NCI-H1694 treated with DMSO at 0.1 percent for 48 hours (cell line): Measurements from ENCODE around the gene RFX4.
"Not testable (repeated sequence)": the region's sequence is repeated elsewhere in the genome, so short reads cannot be mapped to it uniquely, and the experiment has no call there.

Experiments used
- DNase-seq: peaks from one replicate; lab custom pipeline; 2025; lab: John Stamatoyannopoulos, UW

The RFX4 gene

DNA sequence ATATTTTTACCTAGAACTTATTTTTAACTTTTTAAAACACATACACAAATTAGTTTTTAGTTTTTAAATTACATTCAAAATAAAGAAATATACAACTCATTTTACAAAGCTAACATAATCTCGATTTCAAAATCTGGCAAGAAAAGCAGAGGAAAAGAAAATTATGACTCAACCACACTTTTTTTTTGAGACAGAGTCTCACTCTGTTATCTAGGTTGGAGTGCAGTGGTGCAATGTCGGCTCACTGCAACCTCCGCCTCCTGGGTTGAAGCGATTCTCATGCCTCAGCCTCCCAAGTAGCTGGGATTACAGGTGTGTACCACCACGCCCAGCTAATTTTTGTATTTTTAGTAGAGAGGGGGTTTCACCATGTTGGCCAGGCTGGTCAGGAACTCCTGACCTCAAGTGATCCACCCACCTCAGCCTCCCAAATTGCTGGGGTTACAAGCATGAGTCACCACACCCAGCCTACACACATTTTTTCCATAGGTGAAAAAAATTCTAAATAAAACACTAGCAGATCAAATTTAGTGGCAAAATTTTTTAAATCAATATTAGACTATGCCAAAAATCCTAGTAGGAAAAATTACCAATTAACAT lies 143.9 kb downstream of the RFX4 start:
- not testable (repeated sequence) for DNase-seq

DNA sequence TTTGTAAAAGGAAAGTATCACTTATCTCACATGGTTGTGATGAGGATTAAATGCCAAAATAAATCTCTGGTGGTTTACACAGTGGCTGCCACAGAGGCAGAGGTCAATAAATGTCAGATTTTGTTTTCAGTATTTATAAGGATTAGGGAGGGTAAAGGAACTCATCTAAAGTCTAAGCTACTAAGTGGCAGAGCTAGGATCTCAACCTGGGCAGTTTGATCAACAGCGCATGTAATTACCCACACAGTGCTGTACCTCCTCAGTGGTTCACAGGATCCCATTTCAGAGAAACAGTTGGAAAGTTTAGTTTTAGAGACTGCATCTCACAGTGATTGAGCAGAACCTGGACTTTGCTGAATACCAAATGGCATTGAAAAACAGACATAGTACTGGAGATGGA lies 146.8 kb downstream of the RFX4 start:
- DNase-seq, result no peak

DNA sequence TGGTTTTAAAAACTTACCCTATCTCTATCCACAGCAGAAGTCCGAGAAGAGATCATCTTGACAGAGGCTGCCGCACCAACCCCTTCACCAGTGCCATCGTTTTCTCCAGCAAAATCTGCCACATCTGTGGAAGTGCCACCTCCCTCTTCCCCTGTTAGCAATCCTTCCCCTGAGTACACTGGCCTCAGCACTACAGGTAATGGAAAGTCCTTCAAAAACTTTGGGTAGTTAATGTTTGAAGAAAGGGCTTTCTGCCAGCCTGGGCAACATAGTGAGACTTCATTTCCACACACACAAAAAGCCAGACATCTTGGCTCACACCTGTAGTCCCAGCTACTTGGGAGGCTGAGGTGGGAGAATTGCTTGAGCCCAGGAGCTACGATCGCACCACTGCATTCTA lies 150.1 kb downstream of the RFX4 start:
- DNase-seq, result no peak

DNA sequence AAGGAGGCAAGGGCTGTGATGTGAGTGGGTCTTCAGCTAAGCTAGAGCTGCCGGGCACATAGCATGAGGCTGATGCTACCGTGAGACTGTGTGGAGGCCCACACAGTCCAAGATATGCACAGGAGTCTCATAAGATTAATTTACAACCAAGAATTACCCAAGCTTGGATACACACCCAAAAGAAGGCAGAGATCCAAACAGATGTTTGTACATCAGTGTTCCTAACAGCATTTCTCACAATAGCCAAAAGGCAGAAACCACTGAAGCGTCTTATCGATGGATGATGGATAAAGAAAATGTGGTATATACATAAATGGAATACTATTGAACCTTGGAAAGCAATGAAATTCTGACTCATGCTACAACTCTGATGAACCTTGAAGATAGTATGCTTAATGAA lies 150.9 kb downstream of the RFX4 start:
- no peak for DNase-seq

DNA sequence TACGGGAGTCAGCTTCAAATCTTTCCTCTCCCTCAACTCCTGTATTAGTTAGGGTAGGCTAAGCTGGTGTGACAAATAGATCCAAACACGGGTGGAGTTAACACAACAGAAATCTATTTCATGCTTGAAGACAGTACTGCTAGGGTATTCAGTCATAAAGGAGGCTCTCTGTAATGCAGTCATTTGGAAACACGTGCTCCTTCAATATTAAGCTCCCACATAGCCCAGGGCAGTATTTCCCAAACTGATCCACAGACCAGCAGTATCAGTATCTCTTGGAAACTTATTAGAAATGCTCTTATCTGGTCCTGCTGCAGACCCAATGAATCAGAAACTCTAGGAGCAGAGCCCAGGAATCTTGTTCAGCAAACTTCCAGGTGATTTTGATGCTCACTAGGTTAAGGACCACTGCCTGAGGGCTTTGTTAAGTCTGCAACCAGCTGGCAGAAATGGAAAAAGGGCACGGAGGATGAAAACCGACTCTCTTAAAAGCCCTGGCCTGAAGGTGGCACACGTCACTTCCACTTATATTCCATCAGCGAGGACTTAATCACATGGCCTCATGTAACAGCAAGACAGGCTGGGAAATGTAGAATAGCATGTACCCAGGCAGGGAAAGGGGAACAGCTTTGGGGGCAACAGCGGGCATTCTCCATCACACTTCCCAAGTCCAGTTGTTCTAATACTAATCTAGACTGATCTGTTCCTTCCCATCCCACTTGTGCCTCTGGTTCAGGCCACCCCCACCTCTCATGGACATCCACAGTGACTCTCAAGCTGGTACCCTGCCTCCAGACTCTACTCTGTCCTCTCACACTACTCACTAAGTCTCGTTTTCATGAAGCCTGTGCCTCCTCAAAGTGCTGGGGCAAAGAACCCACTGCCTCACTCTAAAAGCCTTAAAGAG lies 153.5 kb downstream of the RFX4 start:
- no peak for DNase-seq

DNA sequence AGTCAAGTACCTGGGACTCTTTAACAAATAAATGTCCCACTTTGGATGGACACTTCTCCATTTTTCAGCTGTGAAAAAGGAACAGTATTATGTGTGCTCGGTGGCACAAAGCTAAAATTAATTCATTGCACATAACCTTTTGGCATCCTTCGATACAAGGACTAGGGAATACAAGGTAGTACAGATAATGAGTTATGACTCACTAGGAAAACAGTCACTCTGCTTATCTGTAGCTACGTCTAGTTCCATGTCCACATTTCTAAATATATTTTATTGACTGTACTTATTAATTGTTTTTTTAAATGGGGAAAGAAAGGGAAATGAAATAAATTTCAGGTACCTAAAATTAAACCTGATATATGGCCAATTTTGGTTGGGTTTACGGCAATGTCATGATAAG lies 156.5 kb downstream of the RFX4 start:
- no peak for DNase-seq

DNA sequence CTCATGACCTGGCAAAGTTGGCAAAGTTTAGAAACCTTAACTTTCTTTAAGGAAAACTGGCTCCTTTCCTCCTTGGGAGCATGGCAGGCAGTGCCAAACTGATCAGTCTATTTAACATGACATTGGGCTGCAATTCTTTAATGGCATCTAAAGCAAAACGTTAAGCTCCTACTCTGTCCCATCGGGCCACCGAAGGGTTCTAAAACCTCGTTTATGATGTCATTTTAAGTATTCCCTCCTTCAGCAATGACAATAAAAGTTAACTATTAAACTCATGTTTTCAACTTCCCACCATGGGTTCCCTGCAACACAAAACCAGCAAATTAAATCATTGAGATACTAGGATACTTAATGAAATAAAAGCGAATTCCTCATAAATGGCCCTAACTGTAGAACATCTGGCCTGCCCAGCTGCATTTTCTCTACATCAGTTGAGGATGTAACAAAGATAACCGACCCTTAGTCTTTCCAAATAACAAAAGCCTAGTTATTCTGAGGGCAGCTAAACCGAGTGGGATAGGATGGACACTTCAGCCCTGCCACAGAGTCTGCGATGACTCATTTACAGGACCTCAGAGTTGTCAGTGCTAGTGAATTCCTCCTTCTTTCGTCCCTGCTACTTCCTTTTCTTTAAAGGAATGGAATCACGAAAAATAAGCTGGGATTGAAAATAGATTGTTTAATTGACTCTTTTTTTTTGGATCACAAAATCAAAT lies 157.2 kb downstream of the RFX4 start:
- DNase-seq, result no peak

DNA sequence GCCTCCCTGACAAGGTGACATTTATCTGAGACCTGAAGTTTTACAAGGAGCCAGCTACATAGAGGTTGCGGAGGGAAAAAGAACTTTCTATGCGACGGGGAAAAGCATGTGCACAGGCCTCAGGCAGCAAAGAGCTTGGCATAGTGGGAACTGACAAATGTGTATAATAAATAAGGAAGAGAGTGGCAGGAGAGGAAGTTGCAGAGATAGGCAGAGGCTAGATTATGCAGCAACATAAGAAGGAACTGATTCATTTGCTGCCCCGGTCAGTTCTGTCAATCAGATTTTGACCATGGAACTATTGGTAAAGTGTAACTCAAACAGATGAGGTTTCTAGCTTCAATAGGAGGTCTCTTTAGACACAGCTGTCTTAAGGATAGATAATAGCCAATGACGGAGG lies 158.0 kb downstream of the RFX4 start:
- DNase-seq, result no peak

DNA sequence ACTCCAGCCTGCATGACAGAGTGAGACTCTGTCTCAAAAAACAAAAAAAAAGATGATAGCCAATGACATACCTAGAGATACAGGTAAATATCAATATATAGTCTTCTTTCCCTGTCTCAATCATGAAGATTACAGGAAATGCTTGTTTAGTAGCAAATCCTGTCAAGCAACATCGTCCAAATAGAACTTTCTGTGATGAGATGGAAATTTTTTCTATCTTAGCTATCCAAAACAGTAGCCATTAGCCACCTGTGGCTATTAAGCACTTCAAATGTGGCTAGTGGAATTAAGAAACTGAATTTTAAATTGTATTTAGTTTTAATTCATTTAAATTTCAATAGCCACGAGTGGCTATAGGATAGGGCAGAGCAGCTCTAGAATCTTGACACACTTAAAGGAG lies 158.4 kb downstream of the RFX4 start:
- no peak for DNase-seq

DNA sequence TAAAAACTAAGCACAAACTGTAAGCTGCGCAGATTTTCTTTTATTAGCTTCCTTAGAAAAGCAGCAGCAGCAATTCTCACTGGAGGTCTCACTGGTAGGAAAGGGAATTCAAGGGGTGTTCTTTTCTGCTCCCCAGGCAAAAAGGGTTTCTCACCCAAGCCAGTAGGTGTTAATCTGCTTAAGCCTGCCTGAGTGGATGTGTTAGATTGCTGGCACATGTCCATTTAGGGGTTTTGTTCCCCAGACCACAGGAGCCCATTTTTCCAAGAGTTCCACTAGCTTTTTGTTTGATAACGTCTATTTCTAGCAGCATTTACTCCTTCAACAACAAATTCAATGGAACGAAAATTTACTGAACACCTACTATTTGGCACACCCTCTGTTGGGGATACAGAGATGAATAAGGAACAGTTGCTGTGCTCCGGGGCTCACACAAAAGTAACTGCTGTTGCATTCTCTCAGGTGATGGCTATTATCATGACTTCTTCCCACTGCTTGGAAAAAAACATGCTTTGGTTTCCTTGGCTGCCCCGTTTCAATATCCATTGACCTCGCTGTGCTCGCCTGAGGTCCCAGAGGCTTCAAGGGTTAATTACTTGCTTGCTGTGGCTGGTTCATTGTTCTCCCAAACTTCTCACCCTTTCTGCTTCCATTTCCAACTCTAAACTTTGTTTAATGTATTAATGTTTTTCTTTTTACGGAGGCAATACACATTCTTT lies 160.6 kb downstream of the RFX4 start:
- no peak for DNase-seq

DNA sequence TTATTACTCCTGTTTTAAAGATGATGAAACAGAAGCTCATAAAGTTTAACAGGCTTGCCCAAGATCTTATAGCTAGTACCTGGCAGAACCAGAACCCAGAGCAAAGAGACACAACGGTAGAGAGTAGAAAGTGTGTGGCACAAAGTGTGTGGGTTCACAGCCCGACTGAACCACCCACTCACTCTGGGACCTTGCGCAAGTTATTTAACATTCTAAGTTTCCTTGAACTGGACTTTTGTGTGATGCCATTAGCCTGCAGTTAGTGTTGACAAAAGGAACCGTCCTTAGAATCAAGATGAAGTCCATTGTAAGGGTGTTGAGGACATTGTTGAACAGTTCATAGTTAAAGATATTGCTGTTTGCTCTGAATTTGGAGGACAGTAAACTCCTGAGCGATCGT lies 161.8 kb downstream of the RFX4 start:
- no peak for DNase-seq

DNA sequence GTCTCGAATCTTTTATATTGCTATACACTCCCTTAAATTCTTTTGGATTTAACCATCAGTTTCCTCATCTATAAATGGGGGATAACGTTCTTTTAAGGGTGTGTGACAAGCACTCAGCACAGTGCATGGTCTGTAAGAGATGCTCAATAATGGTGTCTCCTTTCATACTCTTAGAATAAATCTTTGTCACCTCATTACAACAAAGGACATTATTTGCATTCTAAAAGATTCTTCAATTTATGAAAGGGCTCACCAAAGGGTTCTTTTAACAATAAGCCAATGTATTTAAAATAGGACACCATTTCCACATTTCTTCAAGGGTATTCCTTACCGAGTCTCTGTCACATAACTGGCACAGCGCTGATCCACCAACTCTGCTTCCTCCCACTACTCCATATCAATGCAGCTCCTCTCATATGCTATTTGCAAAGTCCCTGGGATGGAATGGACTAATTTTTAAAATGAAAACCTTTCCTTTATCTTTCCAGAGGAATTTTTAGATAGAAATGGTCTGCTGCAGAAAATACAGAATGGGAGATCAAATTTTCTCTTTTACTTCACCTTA lies 162.5 kb downstream of the RFX4 start:
- DNase-seq, result no peak

DNA sequence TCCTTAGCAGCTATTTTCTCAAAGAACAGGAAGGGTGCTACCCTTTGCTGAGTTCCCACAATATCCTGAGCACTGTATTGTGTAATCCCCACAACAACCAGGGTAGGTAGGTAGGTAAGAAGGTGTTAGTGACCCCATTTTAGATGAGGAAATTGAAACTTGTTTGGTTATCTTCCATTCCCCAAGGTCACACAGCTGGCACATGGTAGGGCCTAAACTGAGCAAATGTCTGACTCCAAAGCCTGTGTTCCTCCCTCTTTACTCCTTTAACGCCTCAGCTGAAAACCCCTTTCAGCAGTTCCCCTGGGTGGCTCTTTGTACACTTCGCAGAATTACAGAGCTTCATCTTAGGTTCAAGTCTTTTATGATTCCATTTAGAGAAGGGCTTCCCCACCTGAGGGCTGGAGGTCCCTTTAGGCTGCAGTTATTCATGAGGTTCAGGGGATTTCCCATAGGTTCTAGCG lies 165.2 kb downstream of the RFX4 start:
- no peak for DNase-seq

DNA sequence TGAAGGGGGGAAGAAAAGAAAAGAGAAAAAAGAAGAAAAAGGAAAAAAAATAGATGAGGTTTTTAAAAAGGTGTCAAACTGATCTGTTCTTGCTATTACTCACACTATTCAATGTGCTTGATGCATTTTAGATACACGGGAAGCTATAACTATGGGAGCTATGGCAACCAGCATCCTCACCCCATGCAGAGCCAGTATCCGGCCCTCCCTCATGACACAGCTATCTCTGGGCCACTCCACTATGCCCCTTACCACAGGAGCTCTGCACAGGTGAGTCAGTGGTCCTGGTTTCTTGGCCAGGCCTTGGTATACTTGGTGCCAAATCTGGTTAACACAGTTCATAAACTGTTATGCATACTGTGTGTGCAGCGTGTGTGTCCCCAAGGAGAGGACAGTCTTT lies 167.7 kb downstream of the RFX4 start:
- DNase-seq, result no peak

DNA sequence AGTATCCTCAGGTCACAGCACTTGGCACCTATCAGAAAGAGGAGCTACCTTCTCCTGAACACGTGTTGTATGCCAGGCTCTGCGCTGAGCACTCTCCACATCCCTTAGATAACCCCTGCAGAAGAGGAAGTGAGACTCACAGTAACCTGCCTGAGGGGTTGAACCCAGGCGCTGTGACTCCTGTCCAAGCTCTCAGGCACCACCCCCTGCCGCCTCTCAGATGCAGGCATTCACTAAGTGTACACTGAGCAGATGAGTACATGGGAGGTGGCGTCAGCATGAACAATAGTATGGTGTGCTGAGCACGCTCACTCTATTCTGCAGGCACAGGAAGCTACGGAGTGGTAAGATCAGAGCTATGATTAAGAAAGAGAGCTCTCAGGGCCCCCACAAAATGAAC lies 170.7 kb downstream of the RFX4 start:
- DNase-seq, result no peak

DNA sequence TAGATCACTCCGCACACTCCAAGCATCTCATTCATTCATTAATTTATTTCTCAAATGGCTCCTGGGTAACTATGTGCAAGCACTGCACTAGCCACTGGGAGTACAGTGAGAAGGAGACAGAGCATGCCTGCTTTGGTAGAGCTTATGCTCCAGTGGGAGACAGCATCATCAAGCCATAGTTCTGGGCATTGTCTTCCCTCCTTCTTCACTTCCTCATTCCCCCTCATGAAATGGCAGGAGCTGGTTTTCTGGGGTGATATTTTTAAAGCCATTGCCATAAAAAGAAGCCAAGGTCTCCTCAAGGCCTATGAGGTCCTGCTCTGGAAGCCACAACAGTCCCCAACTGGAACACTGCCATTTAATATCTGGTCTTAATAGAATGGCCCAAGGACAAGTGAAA lies 171.5 kb downstream of the RFX4 start:
- DNase-seq, result no peak

DNA sequence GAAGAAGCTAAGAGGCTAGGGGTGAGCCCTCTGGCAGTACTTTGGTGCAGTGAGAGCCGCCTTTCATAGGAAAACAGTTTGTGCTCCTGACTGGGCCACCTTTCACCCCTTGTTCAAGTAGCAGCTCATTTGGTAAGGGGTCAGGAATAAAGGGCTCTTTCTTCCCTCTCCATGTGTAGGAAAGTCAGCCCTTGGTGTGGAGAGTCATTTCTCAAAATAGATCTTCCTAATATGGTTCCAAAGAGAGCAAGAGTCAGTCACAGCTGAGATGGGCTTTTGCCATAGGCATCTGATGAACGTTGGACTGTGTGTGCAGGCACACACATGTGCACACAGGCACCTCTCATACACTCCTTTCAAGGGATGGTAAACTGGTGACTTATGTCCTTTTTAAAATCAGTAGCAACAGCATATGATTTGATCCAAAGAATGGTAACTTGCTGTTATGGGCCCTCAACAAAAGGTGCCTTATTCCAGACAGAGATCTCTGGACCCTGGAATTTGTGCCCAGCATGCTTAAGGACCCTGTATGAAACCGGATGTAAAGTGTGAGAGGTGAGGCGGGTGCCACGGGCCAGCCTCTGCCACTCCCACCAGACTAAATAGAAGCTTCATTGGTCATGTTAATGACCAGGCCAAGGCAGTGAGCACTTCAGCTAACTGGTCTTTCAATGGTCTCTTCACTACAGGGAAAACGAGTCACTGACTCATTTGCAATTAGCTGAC lies 175.0 kb downstream of the RFX4 start:
- no peak for DNase-seq

DNA sequence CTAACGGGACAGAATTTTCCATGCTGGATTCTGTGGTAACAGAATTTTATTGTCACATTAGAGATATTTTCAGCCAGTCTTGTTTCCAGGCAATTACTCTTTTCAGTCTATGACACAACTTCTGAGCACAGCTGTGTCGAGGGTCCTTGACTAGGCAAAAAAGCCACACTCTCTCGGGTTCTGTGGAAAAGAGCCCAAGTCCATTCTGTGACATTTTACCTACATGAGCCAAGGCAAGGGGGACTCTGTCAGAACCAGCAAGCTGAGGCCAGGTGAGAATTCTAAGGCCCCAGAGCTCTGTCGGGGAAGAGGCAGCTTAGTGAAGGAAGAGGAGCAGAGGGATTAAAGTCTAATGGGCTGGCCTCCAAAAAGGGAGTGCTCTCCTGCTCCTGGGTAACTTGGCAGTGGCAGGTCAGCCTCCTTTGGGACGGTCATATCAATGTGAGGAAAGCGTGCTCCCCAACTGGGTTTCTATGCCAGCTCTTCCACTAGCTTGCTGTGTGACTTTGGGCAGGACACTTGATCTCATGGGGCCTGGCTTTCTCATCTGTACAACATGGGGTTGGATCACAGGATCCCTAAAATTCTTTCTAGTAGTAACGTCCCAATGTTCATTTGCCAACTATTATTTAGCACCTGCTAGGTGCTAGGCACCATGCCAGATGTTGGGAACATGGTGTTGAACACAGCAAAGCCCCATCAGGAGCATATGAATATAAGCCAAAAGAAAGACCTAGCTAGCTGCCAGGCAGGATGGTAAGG lies 175.7 kb downstream of the RFX4 start:
- no peak for DNase-seq

DNA sequence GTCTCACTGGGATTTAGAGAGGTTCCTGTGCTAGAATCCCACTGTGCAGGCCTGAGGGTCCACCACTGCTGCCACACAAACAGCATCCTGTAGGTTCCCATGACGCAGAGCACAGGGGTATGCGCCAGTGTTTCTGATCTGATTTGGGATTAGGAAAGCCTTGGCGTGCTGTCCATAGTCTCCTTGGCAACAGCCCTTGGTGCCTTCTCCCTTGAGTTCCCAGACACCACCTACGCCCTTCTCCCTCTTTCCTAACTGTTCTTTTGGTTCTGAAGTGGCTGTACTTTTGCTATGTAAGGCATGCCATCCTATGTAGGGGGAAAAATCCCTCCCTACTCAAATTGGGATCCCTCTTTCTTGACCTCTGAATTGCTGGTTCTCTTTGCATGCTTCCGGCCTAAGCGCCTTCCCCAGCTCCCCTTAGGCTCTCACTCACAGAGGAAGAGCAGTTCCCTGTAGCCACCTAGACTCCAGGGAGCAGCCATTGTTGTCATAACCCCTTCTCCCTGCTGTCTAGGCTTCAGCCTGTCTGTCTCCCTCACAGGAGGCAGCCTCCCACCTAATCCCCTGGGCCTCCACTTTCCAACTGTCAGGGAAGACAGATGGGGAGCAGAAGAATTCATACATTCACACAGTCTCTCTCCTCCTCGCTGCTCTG lies 176.9 kb downstream of the RFX4 start:
- no peak for DNase-seq

DNA sequence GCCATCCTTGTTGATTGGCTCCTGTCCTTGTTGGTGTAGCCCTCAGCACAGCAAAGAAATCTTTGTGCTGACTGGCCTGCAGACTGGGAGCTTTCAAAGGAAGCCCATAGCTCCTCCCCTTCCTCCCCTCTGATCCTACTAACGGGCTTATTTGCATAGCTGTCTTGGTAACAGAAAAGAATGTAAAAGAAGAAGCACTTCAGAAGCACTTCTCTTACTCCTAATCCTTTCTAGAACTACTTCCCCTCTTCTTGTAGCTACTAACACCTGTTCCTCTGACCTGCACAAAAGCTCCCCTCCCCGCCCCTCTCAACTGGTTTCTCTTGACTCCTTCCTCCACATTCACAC lies 177.4 kb downstream of the RFX4 start:
- DNase-seq, result no peak
